Measurements from ENCODE around the gene MGME1. TPM values are rescaled to one million over a fixed set of nuclear protein-coding genes. Genes with fewer than 3 reads are reported as not detected.

MGME1 gene
- total and polyA plus RNA-seq, 2 of the 13 experiments (the other 11 are each of a cell fraction or from before 2014, with no cell fraction given), result 36.7 to 66.6 TPM

GRCh38 chr20:17939622-17940223 is 29.1 kb upstream of the MGME1 start (continued):
- TF ChIP-seq ZNF18 (CRISPR knock-in tag; IDR thresholded peaks at IDR 0.05; ENCODE audit: insufficient replicate concordance) (no peak), ZNF431 (CRISPR knock-in tag; IDR thresholded peaks at IDR 0.05; ENCODE audit: borderline replicate concordance, low read depth) (0 out of 2 replicates have a peak, but pooled peaks have one; percentile 44), AFF4 (CRISPR knock-in tag; IDR thresholded peaks at IDR 0.05) (peak; percentile 64; the same call in 1 of the 2 replicates), ZFP41 (CRISPR knock-in tag; IDR thresholded peaks at IDR 0.05; ENCODE audit: borderline replicate concordance) (peak; percentile 15; the same call in 1 of the 2 replicates), RAD21 (CRISPR knock-in tag; IDR thresholded peaks at IDR 0.05) (peak; percentile 8; the same call in 1 of the 2 replicates), KDM5B (CRISPR knock-in tag; IDR thresholded peaks at IDR 0.05; ENCODE audit: borderline replicate concordance) (peak; percentile 6; the same call in 1 of the 2 replicates), CHD2 (IDR thresholded peaks at IDR 0.05; ENCODE audit: low read depth, low read length) (no peak), ZMAT5 (CRISPR knock-in tag; IDR thresholded peaks at IDR 0.05; ENCODE audit: borderline replicate concordance, low read depth) (no peak), ZNF660 (CRISPR knock-in tag; IDR thresholded peaks at IDR 0.05; ENCODE audit: borderline replicate concordance, low read depth) (no peak), ZNF451 (CRISPR knock-in tag; IDR thresholded peaks at IDR 0.05) (0 out of 2 replicates have a peak, but pooled peaks have one; percentile 47), GLMP (CRISPR knock-in tag; IDR thresholded peaks at IDR 0.05; ENCODE audit: borderline replicate concordance) (0 out of 2 replicates have a peak, but pooled peaks have one; percentile 20), NFKB2 (CRISPR knock-in tag; IDR thresholded peaks at IDR 0.05; ENCODE audit: borderline replicate concordance) (peak; percentile 13; the same call in 1 of the 2 replicates), ZNF75D (CRISPR knock-in tag; IDR thresholded peaks at IDR 0.05; ENCODE audit: borderline replicate concordance) (peak; percentile 60; the same call in 1 of the 2 replicates), HOMEZ (CRISPR knock-in tag; IDR thresholded peaks at IDR 0.05; ENCODE audit: low read depth) (no peak), SPEN (CRISPR knock-in tag; IDR thresholded peaks at IDR 0.05; ENCODE audit: low read depth) (no peak), RBM39 (IDR thresholded peaks at IDR 0.05; ENCODE audit: low read depth, low read length, poor library complexity, severe bottlenecking) (peak; percentile 0), HNRNPH1 (optimal IDR thresholded peaks at IDR 0.05; ENCODE audit: low read depth, low read length) (peak; percentile 75), ZNF543 (CRISPR knock-in tag; IDR thresholded peaks at IDR 0.05) (no peak), ZNF878 (CRISPR knock-in tag; IDR thresholded peaks at IDR 0.05) (peak; percentile 74; the same call in 1 of the 2 replicates), FOXO1 (CRISPR knock-in tag; IDR thresholded peaks at IDR 0.05) (peak; percentile 7; the same call in 1 of the 2 replicates)

Data from HepG2 (cell line).